ENCODE data around the gene RANBP2.
"Not testable (repeated sequence)": the region's sequence is repeated elsewhere in the genome, so short reads cannot be mapped to it uniquely, and the experiment has no call there.

GRCh38 chr2:108757973-108758372 lies 38.7 kb downstream of the RANBP2 start:
- not testable (repeated sequence) for TF ChIP-seq CTCF (IDR thresholded peaks at IDR 0.05); ZFX (IDR thresholded peaks at IDR 0.05; ENCODE audit: borderline replicate concordance)
